HG02938 (cell line): ENCODE results near the gene C19orf81.

Experiments
- ATAC-seq: cut with Tn5 transposase; IDR thresholded peaks from one replicate; pipeline ENCODE4 v1.9.1; 2021; ENCODE audit warnings: mild to moderate bottlenecking, moderate library complexity; ENCODE audit not compliant: unreplicated experiment

The C19orf81 gene

GRCh38 chr19:50678323-50678722 is 29.1 kb downstream of the C19orf81 start:
- ATAC-seq, result no peak

DNA sequence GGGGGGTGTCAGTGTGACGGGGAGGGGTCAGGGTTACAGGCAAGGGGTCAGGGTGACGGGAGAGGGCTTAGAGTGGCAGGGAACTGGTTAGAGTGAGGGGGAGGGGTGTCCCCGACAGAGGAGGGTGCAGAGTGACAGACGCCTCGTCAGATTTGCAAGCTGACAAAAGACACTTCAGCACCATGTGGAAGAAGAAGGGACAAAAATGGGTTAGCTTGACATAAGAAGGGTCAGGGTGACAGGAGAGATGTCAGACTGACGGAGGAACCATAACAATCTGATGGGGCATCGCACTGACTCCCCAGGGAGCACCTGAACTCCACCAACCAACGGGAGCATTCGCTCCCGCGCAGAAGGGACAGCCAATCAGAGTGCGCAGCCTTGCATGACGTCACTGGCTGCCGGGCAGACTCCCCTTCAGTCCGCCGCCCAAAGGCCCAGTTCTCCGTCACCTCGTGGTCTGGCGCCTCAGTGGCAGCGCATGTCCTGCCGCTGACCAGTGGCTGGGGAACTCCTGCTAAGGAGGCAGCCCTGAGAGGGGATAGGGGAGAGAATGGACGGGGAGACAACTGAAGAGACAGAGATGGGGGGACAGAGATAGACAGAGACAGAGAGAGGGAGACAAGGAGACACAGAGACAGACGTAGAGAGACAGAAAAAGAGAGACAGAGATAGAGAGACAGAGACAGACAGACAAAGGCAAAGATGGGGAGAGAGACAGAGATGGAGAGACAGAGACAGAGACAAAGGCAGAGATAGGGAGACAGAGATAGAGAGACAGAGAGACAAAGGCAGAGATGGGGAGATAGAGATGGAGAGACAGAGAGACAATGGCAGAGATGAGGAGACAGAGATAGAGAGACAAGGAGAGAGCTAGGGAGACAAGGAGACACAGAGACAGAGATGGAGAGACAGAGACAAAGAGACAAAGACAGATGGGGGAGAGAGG is 30.2 kb downstream of the C19orf81 start:
- peak; percentile 65 for ATAC-seq

DNA sequence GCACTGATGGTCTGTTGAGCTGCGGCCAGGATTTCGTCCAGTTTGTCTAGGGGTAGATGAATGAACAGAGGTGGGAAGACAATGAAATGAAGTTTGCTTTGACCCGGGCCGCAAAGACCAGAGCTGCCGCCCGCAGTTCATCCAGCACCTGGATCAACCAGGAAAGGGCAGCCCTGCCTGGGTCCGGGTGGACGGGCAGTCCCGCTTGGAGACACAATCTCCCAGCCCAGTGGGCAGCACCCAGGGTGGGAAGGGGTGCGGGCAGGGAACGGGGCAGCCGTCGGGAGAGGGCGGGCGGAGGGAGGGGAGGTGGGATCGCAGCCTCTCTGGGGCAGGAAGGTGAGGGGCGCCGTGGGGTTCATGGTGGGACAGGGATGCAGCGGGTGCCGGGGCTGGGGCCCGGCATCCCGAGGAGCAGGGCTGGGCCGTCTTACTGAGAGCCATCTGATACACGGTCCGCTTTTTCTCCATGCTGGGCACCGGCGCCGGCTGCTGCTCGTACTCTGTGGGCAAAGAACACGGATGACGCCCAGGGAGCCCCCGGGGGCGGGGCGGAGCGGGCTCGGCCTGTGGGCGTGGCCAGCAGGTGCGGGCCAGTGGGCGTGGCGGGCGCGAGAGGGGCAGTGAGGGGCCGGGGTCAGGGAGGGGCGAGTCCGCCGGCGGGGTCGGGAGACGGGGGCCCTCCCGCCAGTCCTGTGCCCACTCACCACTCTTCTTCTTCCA is 37.2 kb downstream of the C19orf81 start:
- ATAC-seq, result no peak

- no peak for ATAC-seq
Measured at GRCh38 chr19:50688766-50689165, 39.5 kb downstream of the C19orf81 start.

DNA sequence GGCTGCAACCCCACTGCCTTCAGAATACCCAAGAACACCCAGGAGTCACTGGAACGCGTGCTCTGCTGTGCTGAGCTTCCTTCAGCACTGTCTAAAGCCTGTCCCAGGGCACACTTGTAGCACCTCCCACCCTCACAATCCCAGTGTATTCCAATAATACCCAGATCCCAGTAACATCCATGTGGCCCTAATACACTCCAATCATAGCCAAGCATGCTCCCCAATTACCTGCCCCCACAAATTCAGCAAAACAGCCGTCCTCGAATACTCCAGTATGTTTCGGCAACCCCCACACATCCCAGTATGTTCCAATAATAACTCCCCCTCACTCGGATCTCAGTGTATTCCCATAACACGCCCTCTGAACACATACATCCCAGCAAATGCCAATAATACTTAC is 41.2 kb downstream of the C19orf81 start:
- ATAC-seq, result no peak

GRCh38 chr19:50693064-50693975 is 44.1 kb downstream of the C19orf81 start:
- ATAC-seq, result no peak

DNA sequence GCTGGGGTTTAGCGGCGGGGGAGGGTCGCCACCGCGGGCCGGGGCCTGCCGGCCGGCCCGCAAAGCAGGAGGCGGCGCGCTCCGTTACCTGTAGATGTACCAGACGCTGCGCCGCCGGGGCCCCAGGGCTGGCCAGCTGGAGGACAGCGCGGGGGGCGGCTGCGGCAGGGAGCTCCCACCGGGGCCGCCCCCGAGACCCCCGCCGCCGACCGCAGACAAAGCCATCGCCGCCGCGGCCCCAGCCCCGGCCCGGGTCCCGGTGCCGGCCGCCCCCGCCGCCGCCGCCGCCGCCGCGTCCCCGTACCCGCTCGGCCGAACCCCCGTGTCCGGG is 45.5 kb downstream of the C19orf81 start:
- ATAC-seq, result no peak

DNA sequence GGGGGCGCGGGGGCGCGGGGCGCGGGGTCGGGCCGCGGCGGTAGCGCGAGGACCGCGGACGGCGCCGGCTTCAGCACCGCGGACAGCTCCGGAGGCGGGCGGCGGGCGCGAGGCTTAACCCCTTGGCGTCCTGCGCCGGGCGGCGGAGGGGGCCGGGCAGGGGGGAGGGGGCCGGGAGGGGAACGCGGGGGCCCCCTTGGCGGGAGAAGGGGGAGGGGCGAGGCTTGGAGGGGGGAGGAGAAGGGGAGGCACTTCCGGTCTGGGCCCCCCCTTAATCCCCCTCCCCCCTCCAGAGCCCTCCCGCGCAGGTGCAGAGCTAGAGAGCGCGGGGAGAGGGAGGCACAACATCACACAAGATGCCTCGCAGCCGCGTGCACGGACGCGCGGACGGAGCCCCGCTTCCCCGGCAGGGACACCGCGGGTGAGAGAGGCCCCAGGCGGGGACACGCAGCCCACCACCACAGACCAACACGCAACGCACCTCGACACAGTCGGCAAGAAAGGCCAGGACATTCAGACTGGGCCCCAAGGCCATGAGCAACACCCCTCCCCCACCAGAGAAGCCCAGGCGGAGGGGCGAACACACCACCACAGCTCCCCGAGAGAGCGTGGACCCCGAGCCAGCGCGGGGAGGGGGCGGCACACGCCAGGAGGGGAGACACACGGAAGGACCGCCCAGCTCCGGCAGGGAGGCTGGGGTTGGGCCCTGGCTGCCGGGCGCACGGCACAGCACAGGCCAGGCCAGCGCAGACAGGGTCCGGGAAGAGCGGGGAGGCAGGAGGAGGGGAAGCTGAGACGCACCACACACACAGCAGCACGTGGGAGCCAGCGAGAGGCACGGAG is 46.2 kb downstream of the C19orf81 start:
- ATAC-seq, result no peak

DNA sequence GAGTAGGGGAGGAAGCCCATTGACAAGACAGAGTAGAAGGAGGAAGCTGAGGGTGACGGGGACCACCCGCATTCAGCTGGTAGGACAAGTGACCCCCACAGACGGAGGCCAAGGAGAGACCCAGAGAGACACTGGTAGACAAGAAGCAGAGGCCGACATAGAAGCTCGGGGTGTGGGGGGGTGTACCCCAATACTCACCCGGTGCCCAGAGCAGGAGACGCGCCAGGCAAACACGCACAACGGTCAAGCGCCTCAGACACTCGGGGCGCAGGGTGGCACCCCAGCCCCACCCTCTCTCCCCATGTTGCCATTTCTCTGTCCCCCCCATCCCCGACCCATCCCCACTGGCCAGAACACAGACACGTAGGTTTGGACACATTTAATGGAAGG is 46.8 kb downstream of the C19orf81 start:
- ATAC-seq, result no peak

GRCh38 chr19:50697414-50698124 is 48.3 kb downstream of the C19orf81 start:
- ATAC-seq, result no peak

- no peak for ATAC-seq
Measured at GRCh38 chr19:50701367-50701985, 52.2 kb downstream of the C19orf81 start.

GRCh38 chr19:50702158-50702870 is 53.1 kb downstream of the C19orf81 start:
- no peak for ATAC-seq

- ATAC-seq, result no peak
Measured at GRCh38 chr19:50702871-50703829, 53.9 kb downstream of the C19orf81 start.

- no peak for ATAC-seq
Measured at GRCh38 chr19:50703915-50704796, 54.9 kb downstream of the C19orf81 start.

DNA sequence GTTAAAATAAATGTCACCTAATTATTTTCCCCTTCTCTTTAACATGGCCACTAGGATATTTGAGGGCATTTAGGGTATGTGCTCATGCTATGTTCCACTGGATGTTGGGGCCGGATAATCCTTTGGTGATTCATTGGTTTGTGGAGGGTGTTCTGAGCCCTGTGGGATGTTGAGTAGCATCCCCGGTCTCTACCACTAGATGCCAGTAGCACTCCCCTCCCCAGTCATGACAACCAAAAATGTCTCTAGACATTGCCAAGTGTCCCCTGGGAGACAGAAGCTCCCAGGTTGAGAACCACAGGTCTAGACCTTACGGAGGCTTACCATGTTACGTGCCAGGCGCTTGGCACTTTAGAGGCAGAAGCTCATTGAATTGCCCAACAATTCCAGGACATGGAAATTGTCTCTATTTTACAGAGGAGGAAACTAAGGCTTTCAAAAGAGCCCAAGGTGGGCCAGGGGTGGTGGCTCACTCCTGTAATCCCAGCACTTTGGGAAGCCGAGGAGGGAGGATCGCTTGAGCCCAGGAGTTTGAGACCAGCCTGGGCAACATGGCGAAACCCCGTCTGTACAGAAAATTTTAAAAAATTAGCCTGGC is 56.3 kb downstream of the C19orf81 start:
- ATAC-seq, result no peak

DNA sequence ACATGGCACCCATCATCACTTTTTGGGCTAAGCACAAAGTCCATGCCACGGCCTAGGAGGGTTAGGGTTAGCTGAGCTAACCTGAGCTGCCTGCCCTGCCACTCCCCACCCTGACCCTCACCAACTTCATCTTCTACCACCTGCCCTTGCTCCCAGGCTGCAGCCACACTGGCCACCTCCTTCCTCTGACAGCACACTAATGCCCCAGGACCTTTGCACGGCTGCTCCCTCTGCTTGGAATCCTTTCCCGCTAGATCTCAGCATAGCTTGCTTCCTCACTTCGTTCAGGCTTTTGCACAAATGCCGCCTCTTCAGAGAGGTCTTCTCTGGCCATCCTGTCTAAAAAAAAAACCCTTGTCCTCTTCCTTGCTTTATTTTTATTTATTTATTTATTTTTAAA is 57.1 kb downstream of the C19orf81 start:
- ATAC-seq, result no peak
